Measurements from ENCODE around the gene MYL6B. TPM values are rescaled to one million over a fixed set of nuclear protein-coding genes. Genes with fewer than 3 reads are reported as not detected.

MYL6B gene
- total RNA-seq, 1 experiment from 2014 or later: 153 TPM

GRCh38 chr12:56103066-56103711 is 49.2 kb upstream of the MYL6B start:
- H2AFZ ChIP-seq (ENCODE audit: low read length): peak overlapping the region; percentile 67
- H3K9ac ChIP-seq (ENCODE audit: low read length): peak overlapping the region; percentile 100
- peaks cover 2% of the 10 kb centered on the region for H3F3A ChIP-seq (ENCODE audit: low read length, unreplicated experiment)
- H3K9me3 ChIP-seq (ENCODE audit: low read length): no peaks in the 10 kb centered on the region
- H3K4me1 ChIP-seq (ENCODE audit: insufficient read depth, low read length): peaks cover 25% of the 10 kb centered on the region
- H4K20me1 ChIP-seq (ENCODE audit: low read length): peaks cover 19% of the 10 kb centered on the region
- BruUV-seq (replicated peaks): no TSS peak
- H3K4me3 ChIP-seq (ENCODE audit: low read length): peak overlapping the region; percentile 91
- TF ChIP-seq EZH2phosphoT487 (IDR thresholded peaks at IDR 0.05; ENCODE audit: borderline replicate concordance, low read length) (no peak), EZH2 (IDR thresholded peaks at IDR 0.05; ENCODE audit: low read length, unreplicated experiment) (no peak), CTCF (conservative IDR thresholded peaks at IDR 0.05; ENCODE audit: low read depth, low read length) (no peak)
- DNase-seq (no peak), ATAC-seq (no peak)
- ChIA-PET POLR2A (ENCODE audit: unreplicated experiment) (no interaction called here), CTCF (interaction anchor here (0.8 kb wide), 1 partner anchor 155 kb away, joined by 4 read pairs; the partner anchor contains the start of gene ANKRD52)
- H3K9me2 ChIP-seq (replicated peaks; ENCODE audit: low read length): no peaks in the 10 kb centered on the region
- peak overlapping the region; percentile 98 for H3K4me2 ChIP-seq (ENCODE audit: low read length)
- H3K79me2 ChIP-seq (ENCODE audit: low read length): peaks cover 39% of the 10 kb centered on the region
- intact Hi-C loops (cut with micrococcal nuclease): no loop called here
- peak overlapping the region; percentile 81 for H3K27ac ChIP-seq (ENCODE audit: low read length)
- no peaks in the 10 kb centered on the region for H3K27me3 ChIP-seq (ENCODE audit: low read length)
- H3K36me3 ChIP-seq (ENCODE audit: low read depth, low read length): peaks cover 24% of the 10 kb centered on the region

GRCh38 chr12:56103823-56104108 is 48.6 kb upstream of the MYL6B start:
- H2AFZ ChIP-seq (ENCODE audit: low read length): peak overlapping the region; percentile 67
- intact Hi-C loops (cut with micrococcal nuclease): loop anchor here (1.0 kb wide), 2 partner anchors 24 to 56 kb away; no protein-coding TSS in a partner anchor
- no peaks in the 10 kb centered on the region for H3K9me2 ChIP-seq (replicated peaks; ENCODE audit: low read length)
- CTCF ChIA-PET: interaction anchor here (0.6 to 1.7 kb wide), 7 partner anchors 15 to 1207 kb away, joined by 3 to 8 read pairs (median 5); partner anchors contain the start of genes ANKRD52, ERBB3, ESYT1 and ZC3H10
- peak overlapping the region; percentile 98 for H3K4me2 ChIP-seq (ENCODE audit: low read length)
- peaks cover 29% of the 10 kb centered on the region for H3K36me3 ChIP-seq (ENCODE audit: low read depth, low read length)
- peak overlapping the region; percentile 100 for H3K9ac ChIP-seq (ENCODE audit: low read length)
- TF ChIP-seq EZH2phosphoT487 (IDR thresholded peaks at IDR 0.05; ENCODE audit: borderline replicate concordance, low read length): no peak
- TF ChIP-seq EZH2 (IDR thresholded peaks at IDR 0.05; ENCODE audit: low read length, unreplicated experiment): no peak
- TF ChIP-seq CTCF (conservative IDR thresholded peaks at IDR 0.05; ENCODE audit: low read depth, low read length): no peak
- ATAC-seq: no peak
- peaks cover 19% of the 10 kb centered on the region for H4K20me1 ChIP-seq (ENCODE audit: low read length)
- H3K27ac ChIP-seq (ENCODE audit: low read length): peak overlapping the region; percentile 81
- H3F3A ChIP-seq (ENCODE audit: low read length, unreplicated experiment): peaks cover 2% of the 10 kb centered on the region
- POLR2A ChIA-PET (ENCODE audit: unreplicated experiment): interaction anchor here (1.0 to 1.2 kb wide), 3 partner anchors 14 to 24 kb away, joined by 3 to 7 read pairs (median 3); partner anchors contain the start of genes ERBB3, ESYT1 and ZC3H10
- no peak for DNase-seq
- peak overlapping the region; percentile 91 for H3K4me3 ChIP-seq (ENCODE audit: low read length)
- no peaks in the 10 kb centered on the region for H3K9me3 ChIP-seq (ENCODE audit: low read length)
- H3K27me3 ChIP-seq (ENCODE audit: low read length): no peaks in the 10 kb centered on the region
- H3K79me2 ChIP-seq (ENCODE audit: low read length): peaks cover 42% of the 10 kb centered on the region
- peaks cover 25% of the 10 kb centered on the region for H3K4me1 ChIP-seq (ENCODE audit: insufficient read depth, low read length)
- BruUV-seq (replicated peaks): TSS peak; percentile 94
